Gastroesophageal sphincter (tissue), 4 donors: Measurements from ENCODE around the gene PGBD5. TPM values are rescaled to one million over a fixed set of nuclear protein-coding genes. Genes with fewer than 3 reads are reported as not detected.

ENCODE experiments used
- ATAC-seq: fragments of 150-250 bp; one replicate; pipeline ENCODE4 v1.9.1; 2016; ENCODE audit warnings: mild to moderate bottlenecking, moderate library complexity
- H3K27ac ChIP-seq, 4 donors: fragments of 200-600 bp; sonication (generic) in 3 of 4; 1 replicate in 3 of 4; 2 replicates in 1 of 4; pipeline ENCODE4 v1.5.1; 2016 to 2019
- H3K27me3 ChIP-seq: fragments of 200-600 bp; sonication (generic); one replicate; pipeline ENCODE4 v1.5.1; 2019
- H3K36me3 ChIP-seq, 2 donors: fragments of 200-600 bp; sonication (generic); one replicate each; pipeline ENCODE4 v1.5.1; 2019; ENCODE audit warnings: control low read depth in 1 of 2
- H3K4me1 ChIP-seq, 3 donors: fragments of 200-600 bp; sonication (generic); 1 replicate in 2 of 3; 2 replicates in 1 of 3; pipeline ENCODE4 v1.5.1; 2016 to 2019; ENCODE audit warnings: control low read depth in 2 of 3
- H3K4me3 ChIP-seq, 2 donors: fragments of 200-600 bp; sonication (generic); one replicate each; pipeline ENCODE4 v1.5.1; 2019; ENCODE audit warnings: mild to moderate bottlenecking in 1 of 2, moderate library complexity in 1 of 2
- H3K9me3 ChIP-seq, 3 donors: fragments of 200-600 bp; sonication (generic); one replicate each; pipeline ENCODE4 v1.5.1; 2017 to 2019; ENCODE audit warnings: control low read depth in 2 of 3
- EP300 ChIP-seq: sonication (generic); formaldehyde crosslinking; IDR thresholded peaks from one replicate; pipeline ENCODE4 v1.6.1; 2017; ENCODE audit warnings: antibody characterized with exemption, mild to moderate bottlenecking
- POLR2A ChIP-seq, 2 donors: fragments of 450-650 bp; IDR thresholded peaks; one replicate each; pipeline ENCODE4 v1.6.1; 2017; ENCODE audit warnings: antibody characterized with exemption in 2 of 2, mild to moderate bottlenecking in 2 of 2, moderate library complexity in 1 of 2
- POLR2AphosphoS5 ChIP-seq: sonication (generic); formaldehyde crosslinking; IDR thresholded peaks from one replicate; pipeline ENCODE4 v1.6.1; 2017; ENCODE audit warnings: antibody characterized with exemption
- WGBS, 2 donors: methylation state at CpG; one replicate each; pipeline ENCODE4 v1.1.5; 2018; ENCODE audit warnings: low coverage in 1 of 2; 5-methylcytosine and 5-hydroxymethylcytosine counted together
- total RNA-seq, 4 donors: library from RNA; depleted of rRNA; stranded (reverse); fragments of >200 nt; gene quantifications; one replicate each; pipeline ENCODE4 v1.1.0, GENCODE V29; 2016
- TF ChIP-seq, protein P1 (sequence below), 4 experiments: fragments of 200-600 bp in 2 of 4; fragments of 450-650 bp in 2 of 4; sonication (generic) in 1 of 4; IDR thresholded peaks; one replicate each; pipeline ENCODE4 v1.5.1; 2017 to 2019; ENCODE audit warnings: antibody characterized with exemption in 4 of 4, mild to moderate bottlenecking in 2 of 4, moderate library complexity in 2 of 4

Gene PGBD5
- total RNA-seq, 4 donors from 2014 or later, result 0.15 to 1.1 (median 0.33) TPM

GRCh38 chr1:230317823-230318819, 108.0 kb downstream of the PGBD5 start:
- Histone ChIP-seq H3K9me3 (no peaks in the 10 kb centered on the region), H3K4me1 (no peaks in the 10 kb centered on the region), H3K27ac (no peak overlapping the region), H3K36me3 (no peaks in the 10 kb centered on the region), H3K27me3 (peaks cover 13% of the 10 kb centered on the region), H3K4me3 (no peak overlapping the region)
- no peak for TF ChIP-seq POLR2AphosphoS5
- no peak for TF ChIP-seq EP300
- no peak for TF ChIP-seq POLR2A (IDR thresholded peaks at IDR 0.05)
- TF ChIP-seq, protein P1, sequence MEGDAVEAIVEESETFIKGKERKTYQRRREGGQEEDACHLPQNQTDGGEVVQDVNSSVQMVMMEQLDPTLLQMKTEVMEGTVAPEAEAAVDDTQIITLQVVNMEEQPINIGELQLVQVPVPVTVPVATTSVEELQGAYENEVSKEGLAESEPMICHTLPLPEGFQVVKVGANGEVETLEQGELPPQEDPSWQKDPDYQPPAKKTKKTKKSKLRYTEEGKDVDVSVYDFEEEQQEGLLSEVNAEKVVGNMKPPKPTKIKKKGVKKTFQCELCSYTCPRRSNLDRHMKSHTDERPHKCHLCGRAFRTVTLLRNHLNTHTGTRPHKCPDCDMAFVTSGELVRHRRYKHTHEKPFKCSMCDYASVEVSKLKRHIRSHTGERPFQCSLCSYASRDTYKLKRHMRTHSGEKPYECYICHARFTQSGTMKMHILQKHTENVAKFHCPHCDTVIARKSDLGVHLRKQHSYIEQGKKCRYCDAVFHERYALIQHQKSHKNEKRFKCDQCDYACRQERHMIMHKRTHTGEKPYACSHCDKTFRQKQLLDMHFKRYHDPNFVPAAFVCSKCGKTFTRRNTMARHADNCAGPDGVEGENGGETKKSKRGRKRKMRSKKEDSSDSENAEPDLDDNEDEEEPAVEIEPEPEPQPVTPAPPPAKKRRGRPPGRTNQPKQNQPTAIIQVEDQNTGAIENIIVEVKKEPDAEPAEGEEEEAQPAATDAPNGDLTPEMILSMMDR (IDR thresholded peaks at IDR 0.05), result no peak
- ATAC-seq, result no peak
- 36 to 80% methylated on average over 2 to 6 of the region's 23 CpGs for WGBS, 2 donors

GRCh38 chr1:230316864-230317745, 109.0 kb downstream of the PGBD5 start:
- Histone ChIP-seq H3K4me1 (no peaks in the 10 kb centered on the region), H3K9me3 (no peaks in the 10 kb centered on the region), H3K36me3 (no peaks in the 10 kb centered on the region), H3K27me3 (peaks cover 13% of the 10 kb centered on the region), H3K27ac (no peak overlapping the region), H3K4me3 (no peak overlapping the region)
- no peak for TF ChIP-seq POLR2AphosphoS5
- TF ChIP-seq, protein P1 (IDR thresholded peaks at IDR 0.05), result no peak
- no peak for TF ChIP-seq POLR2A (IDR thresholded peaks at IDR 0.05)
- no peak for TF ChIP-seq EP300
- WGBS, 2 donors, result 64 to 77% methylated on average over 5 to 14 of the region's 23 CpGs
- no peak for ATAC-seq

DNA sequence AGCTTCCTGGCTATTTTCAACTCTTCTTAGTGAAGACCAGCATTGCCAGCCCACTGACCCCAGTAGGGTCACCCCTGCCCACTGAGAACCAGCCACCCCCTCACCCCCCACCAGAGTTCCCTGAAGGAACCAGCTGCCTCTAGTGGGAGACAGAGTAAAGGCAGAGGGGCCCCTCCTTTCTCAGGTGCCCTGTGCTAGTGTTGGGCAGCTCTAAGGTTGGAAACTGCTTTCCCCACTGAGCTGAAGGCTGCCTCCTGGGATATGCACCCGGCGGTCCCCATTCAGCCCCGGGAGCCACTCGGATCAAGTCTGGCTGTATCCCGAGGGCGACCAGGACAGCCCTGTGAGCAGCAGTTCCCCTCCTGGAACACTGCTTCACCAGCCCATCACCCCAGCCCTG, 111.0 kb downstream of the PGBD5 start:
- TF ChIP-seq POLR2A (IDR thresholded peaks at IDR 0.05) (no peak), POLR2AphosphoS5 (no peak), EP300 (no peak)
- TF ChIP-seq, protein P1 (IDR thresholded peaks at IDR 0.05), result no peak
- Histone ChIP-seq H3K4me1 (no peaks in the 10 kb centered on the region), H3K9me3 (no peaks in the 10 kb centered on the region), H3K4me3 (no peak overlapping the region), H3K27me3 (peaks cover 13% of the 10 kb centered on the region), H3K36me3 (no peaks in the 10 kb centered on the region), H3K27ac (no peak overlapping the region)
- no peak for ATAC-seq
- no CpG with 5 or more reads among the region's 6 CpGs for WGBS, 2 donors

- no peak for ATAC-seq
- Histone ChIP-seq H3K4me1 (no peaks in the 10 kb centered on the region), H3K27ac (no peak overlapping the region), H3K4me3 (no peak overlapping the region), H3K27me3 (peaks cover 11% of the 10 kb centered on the region), H3K9me3 (no peaks in the 10 kb centered on the region), H3K36me3 (no peaks in the 10 kb centered on the region)
- WGBS, 2 donors, result 80 to 83% methylated on average over 1 to 2 of the region's 8 CpGs
- no peak for TF ChIP-seq EP300
- no peak for TF ChIP-seq POLR2A (IDR thresholded peaks at IDR 0.05)
- no peak for TF ChIP-seq POLR2AphosphoS5
- TF ChIP-seq, protein P1 (IDR thresholded peaks at IDR 0.05), result no peak
These were observed 112.0 kb downstream of the PGBD5 start for GRCh38 chr1:230314142-230314470.
